Measurements from ENCODE around the gene ALDH1L2.

Gene ALDH1L2

DNA sequence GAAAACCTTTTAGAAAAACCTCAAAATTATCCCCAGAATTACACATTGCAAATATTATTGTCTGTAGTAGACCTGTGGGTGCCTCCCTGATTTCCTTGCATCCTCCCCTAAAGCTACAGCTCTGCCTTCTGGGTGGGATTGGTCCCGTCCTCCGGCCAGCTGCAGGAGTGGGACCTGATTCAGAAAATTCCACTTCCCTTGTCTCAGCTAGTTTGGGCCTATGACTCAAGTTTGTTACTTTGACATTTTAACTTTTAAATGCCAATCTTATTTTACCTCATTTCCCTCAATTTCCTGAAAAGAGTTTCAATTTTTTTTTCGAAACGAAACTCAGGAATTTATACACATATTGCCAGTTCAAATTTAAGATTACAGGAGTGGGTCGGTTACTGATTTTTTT, 113.0 kb downstream of the ALDH1L2 start:
- Histone ChIP-seq H3K9me3 (ENCODE audit: insufficient read depth, low read length) (no peaks in the 10 kb centered on the region), H3K4me1 (ENCODE audit: low read length) (peaks cover 61% of the 10 kb centered on the region), H3K27me3 (ENCODE audit: low read depth, low read length) (no peaks in the 10 kb centered on the region), H4K20me1 (ENCODE audit: insufficient read depth, low read length) (no peaks in the 10 kb centered on the region), H3K9ac (ENCODE audit: low read length) (no peak overlapping the region), H3K36me3 (replicated peaks; ENCODE audit: low read depth, low read length) (peaks cover under 1% of the 10 kb centered on the region), H2AFZ (ENCODE audit: low read depth, low read length) (no peak overlapping the region), H3K4me3 (ENCODE audit: low read length) (no peak overlapping the region), H3K27ac (ENCODE audit: low read length) (no peak overlapping the region), H3K79me2 (ENCODE audit: low read length) (no peaks in the 10 kb centered on the region), H3K4me2 (ENCODE audit: low read length) (no peak overlapping the region)
- TF ChIP-seq, protein P1, sequence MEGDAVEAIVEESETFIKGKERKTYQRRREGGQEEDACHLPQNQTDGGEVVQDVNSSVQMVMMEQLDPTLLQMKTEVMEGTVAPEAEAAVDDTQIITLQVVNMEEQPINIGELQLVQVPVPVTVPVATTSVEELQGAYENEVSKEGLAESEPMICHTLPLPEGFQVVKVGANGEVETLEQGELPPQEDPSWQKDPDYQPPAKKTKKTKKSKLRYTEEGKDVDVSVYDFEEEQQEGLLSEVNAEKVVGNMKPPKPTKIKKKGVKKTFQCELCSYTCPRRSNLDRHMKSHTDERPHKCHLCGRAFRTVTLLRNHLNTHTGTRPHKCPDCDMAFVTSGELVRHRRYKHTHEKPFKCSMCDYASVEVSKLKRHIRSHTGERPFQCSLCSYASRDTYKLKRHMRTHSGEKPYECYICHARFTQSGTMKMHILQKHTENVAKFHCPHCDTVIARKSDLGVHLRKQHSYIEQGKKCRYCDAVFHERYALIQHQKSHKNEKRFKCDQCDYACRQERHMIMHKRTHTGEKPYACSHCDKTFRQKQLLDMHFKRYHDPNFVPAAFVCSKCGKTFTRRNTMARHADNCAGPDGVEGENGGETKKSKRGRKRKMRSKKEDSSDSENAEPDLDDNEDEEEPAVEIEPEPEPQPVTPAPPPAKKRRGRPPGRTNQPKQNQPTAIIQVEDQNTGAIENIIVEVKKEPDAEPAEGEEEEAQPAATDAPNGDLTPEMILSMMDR (IDR thresholded peaks at IDR 0.05; ENCODE audit: low read depth, low read length): no peak
- no peak for TF ChIP-seq EZH2phosphoT487 (IDR thresholded peaks at IDR 0.05; ENCODE audit: low read depth)

Measured in OCI-LY3 (cell line).